AG09309 (cell line): ENCODE data around the gene RAPGEF1.

Experiments used
- DNase-seq: peaks from one replicate; pipeline ENCODE4 v3.0.0-alpha.2; 2010; ENCODE audit warnings: low read depth
- H3K4me3 ChIP-seq: 2 replicates; pipeline ENCODE4 v1.5.1; 2011; ENCODE audit warnings: mild to moderate bottlenecking, low read depth, low read length, moderate library complexity; ENCODE audit not compliant: control insufficient read depth
- CTCF ChIP-seq: IDR thresholded peaks from 2 replicates; pipeline ENCODE4 v1.5.1; 2011; ENCODE audit warnings: mild to moderate bottlenecking, low read depth, low read length, inconsistent platforms; ENCODE audit not compliant: insufficient read depth, control insufficient read depth; ENCODE audit errors: missing control alignments

Gene RAPGEF1

GRCh38 chr9:131776473-131776872 lies 36.6 kb upstream of the RAPGEF1 start:
- no peak for TF ChIP-seq CTCF
- H3K4me3 ChIP-seq, result no peak overlapping the region
- DNase-seq, result no peak

- no peak for TF ChIP-seq CTCF
- no peak overlapping the region for H3K4me3 ChIP-seq
- DNase-seq, result no peak
Measured at GRCh38 chr9:131776036-131776435, 36.2 kb upstream of the RAPGEF1 start.

- no peak overlapping the region for H3K4me3 ChIP-seq
- TF ChIP-seq CTCF, result no peak
- DNase-seq, result no peak
Measured at GRCh38 chr9:131774636-131775035, 34.8 kb upstream of the RAPGEF1 start.

GRCh38 chr9:131773911-131774379 lies 34.1 kb upstream of the RAPGEF1 start:
- no peak overlapping the region for H3K4me3 ChIP-seq
- peak; percentile 7 for DNase-seq
- no peak for TF ChIP-seq CTCF

- no peak for TF ChIP-seq CTCF
- H3K4me3 ChIP-seq, result no peak overlapping the region
- no peak for DNase-seq
Measured at GRCh38 chr9:131772940-131773339, 33.1 kb upstream of the RAPGEF1 start.

- TF ChIP-seq CTCF, result no peak
- H3K4me3 ChIP-seq, result no peak overlapping the region
- no peak for DNase-seq
Measured at GRCh38 chr9:131771646-131772045, 31.8 kb upstream of the RAPGEF1 start.

- DNase-seq, result no peak
- no peak for TF ChIP-seq CTCF
- no peak overlapping the region for H3K4me3 ChIP-seq
Measured at GRCh38 chr9:131769361-131769760, 29.5 kb upstream of the RAPGEF1 start.
